ENCODE measurements around the gene OBSCN. TPM values are rescaled to one million over a fixed set of nuclear protein-coding genes. Genes with fewer than 3 reads are reported as not detected.

The OBSCN gene
- total RNA-seq, 1 experiment from 2014 or later = 33.3 TPM

DNA sequence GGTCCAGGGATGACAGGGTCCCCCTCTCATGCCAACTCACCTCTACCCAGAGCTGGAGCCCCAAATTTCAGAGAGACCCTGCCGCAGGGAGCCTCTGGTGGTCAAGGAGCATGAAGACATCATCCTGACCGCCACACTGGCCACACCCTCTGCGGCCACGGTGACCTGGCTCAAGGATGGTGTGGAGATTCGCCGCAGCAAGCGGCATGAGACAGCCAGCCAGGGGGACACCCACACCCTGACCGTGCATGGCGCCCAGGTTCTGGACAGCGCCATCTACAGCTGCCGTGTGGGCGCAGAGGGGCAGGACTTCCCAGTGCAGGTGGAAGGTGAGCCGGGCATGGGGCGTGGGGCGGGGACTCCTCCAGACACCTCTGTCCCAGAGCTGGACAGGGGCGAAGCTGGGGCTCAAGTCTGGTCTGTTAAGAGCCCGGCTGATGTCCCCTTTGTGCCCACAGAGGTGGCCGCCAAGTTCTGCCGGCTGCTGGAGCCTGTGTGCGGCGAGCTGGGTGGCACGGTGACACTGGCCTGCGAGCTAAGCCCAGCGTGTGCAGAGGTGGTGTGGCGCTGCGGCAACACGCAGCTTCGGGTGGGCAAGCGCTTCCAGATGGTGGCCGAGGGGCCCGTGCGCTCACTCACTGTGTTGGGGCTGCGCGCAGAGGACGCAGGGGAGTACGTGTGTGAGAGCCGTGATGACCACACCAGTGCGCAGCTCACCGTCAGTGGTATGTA is 66.0 kb downstream of the OBSCN start:
- Histone ChIP-seq H4K20me1 (ENCODE audit: control insufficient read depth, insufficient read depth, insufficient read length) (no peaks in the 10 kb centered on the region), H3K56ac (ENCODE audit: insufficient read length, low read depth, low read length) (no peak overlapping the region), H2BK15ac (ENCODE audit: low read depth, low read length) (no peak overlapping the region), H3K14ac (ENCODE audit: insufficient read depth, low read length) (no peak overlapping the region), H2BK12ac (ENCODE audit: insufficient read length, low read depth, low read length) (no peak overlapping the region), H2BK5ac (ENCODE audit: insufficient read length, low read length) (no peak overlapping the region), H3K27ac (ENCODE audit: insufficient read length, low read depth, low read length) (no peak overlapping the region), H4K91ac (ENCODE audit: insufficient read length, low read depth, low read length) (no peak overlapping the region), H3K79me2 (ENCODE audit: insufficient read depth, low read length) (no peaks in the 10 kb centered on the region), H3K4me1 (ENCODE audit: insufficient read depth, low read length) (no peaks in the 10 kb centered on the region), H4K8ac (replicated peaks; ENCODE audit: insufficient read length, low read depth, low read length) (no peak overlapping the region), H3T11ph (ENCODE audit: low read length) (no peak overlapping the region), H2BK120ac (ENCODE audit: low read depth, low read length, poor library complexity, severe bottlenecking) (no peak overlapping the region), H3K9me3 (ENCODE audit: control insufficient read depth, low read depth, low read length) (no peaks in the 10 kb centered on the region), H3K4me2 (ENCODE audit: insufficient read depth, insufficient read length, low read length) (no peak overlapping the region), H3K9ac (ENCODE audit: extremely low read depth, insufficient read length, low read length) (no peak overlapping the region), H3K23ac (ENCODE audit: insufficient read length, low read depth, low read length) (no peak overlapping the region), H2AK5ac (ENCODE audit: insufficient read length, low read length) (no peak overlapping the region), H3K18ac (ENCODE audit: insufficient read length, low read depth, low read length) (no peak overlapping the region), H3K79me1 (ENCODE audit: insufficient read depth, low read depth, low read length, poor library complexity, severe bottlenecking) (no peaks in the 10 kb centered on the region), H3K4ac (ENCODE audit: low read depth, low read length) (no peak overlapping the region), H4K5ac (ENCODE audit: insufficient read length, low read depth, low read length) (no peak overlapping the region), H3K23me2 (ENCODE audit: insufficient read length, low read depth, low read length, poor library complexity, severe bottlenecking) (peaks cover 6% of the 10 kb centered on the region), H2AFZ (ENCODE audit: low read length) (no peak overlapping the region), H2BK20ac (ENCODE audit: low read depth, low read length, poor library complexity, severe bottlenecking) (no peak overlapping the region), H3K27me3 (ENCODE audit: insufficient read depth, low read length) (no peaks in the 10 kb centered on the region)
- no CpG with 5 or more reads among the region's 39 CpGs for WGBS (ENCODE audit: extremely low coverage, insufficient read length, low lambda C conversion rate)
- peaks cover 8% of the 10 kb centered on the region for H3K27me3 Mint-ChIP-seq (ENCODE audit: low read depth)
- no peak overlapping the region for H3K27ac Mint-ChIP-seq
- TF ChIP-seq, protein P1, sequence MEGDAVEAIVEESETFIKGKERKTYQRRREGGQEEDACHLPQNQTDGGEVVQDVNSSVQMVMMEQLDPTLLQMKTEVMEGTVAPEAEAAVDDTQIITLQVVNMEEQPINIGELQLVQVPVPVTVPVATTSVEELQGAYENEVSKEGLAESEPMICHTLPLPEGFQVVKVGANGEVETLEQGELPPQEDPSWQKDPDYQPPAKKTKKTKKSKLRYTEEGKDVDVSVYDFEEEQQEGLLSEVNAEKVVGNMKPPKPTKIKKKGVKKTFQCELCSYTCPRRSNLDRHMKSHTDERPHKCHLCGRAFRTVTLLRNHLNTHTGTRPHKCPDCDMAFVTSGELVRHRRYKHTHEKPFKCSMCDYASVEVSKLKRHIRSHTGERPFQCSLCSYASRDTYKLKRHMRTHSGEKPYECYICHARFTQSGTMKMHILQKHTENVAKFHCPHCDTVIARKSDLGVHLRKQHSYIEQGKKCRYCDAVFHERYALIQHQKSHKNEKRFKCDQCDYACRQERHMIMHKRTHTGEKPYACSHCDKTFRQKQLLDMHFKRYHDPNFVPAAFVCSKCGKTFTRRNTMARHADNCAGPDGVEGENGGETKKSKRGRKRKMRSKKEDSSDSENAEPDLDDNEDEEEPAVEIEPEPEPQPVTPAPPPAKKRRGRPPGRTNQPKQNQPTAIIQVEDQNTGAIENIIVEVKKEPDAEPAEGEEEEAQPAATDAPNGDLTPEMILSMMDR (conservative IDR thresholded peaks at IDR 0.05) = no peak; the same call in 2 of the 3 replicates
- DNase-seq = peak; percentile 42
- no peak overlapping the region; a peak in 1 of 5 replicates for H3K4me3 Mint-ChIP-seq
- peaks cover 3 to 7% (median 4%) of the 10 kb centered on the region in 3 experiments; a peak in 6 of 7 replicates for H3K36me3 Mint-ChIP-seq (ENCODE audit: insufficient read depth in 1 of 3, low read depth in 3 of 3)
- H3K9me3 Mint-ChIP-seq = no peaks in the 10 kb centered on the region
- H3K4me1 Mint-ChIP-seq = peaks cover 2 to 3% of the 10 kb centered on the region in 2 experiments; a peak in 2 of 4 replicates

Data from H9 (cell line).